Brain microvascular endothelial cell (primary cell): ENCODE results near the gene FRMD8.

ENCODE experiments used
- DNase-seq: peaks from one replicate; pipeline ENCODE4 v3.0.0-alpha.2; 2020
- H3K27ac ChIP-seq: fragments of 250-450 bp; sonication (Bioruptor Pico); 2 replicates; pipeline ENCODE4 v1.5.1; 2020; ENCODE audit warnings: mild to moderate bottlenecking, moderate library complexity
- H3K27me3 ChIP-seq: fragments of 250-450 bp; sonication (Bioruptor Pico); replicated peaks from 2 replicates; pipeline ENCODE4 v1.5.1; 2020; ENCODE audit warnings: mild to moderate bottlenecking
- H3K36me3 ChIP-seq: fragments of 250-450 bp; sonication (Bioruptor Pico); replicated peaks from 2 replicates; pipeline ENCODE4 v1.5.1; 2020; ENCODE audit warnings: mild to moderate bottlenecking
- H3K4me3 ChIP-seq: 2 replicates; pipeline ENCODE4 v1.5.1; 2011; ENCODE audit warnings: low read depth, mild to moderate bottlenecking, control low read depth, low read length, moderate library complexity
- CTCF ChIP-seq: IDR thresholded peaks from 2 replicates; pipeline ENCODE4 v1.5.1; 2011; ENCODE audit warnings: low read depth, mild to moderate bottlenecking, moderate library complexity, low read length, control low read depth, inconsistent platforms; ENCODE audit errors: missing control alignments
- in situ Hi-C: cut with HindIII; loops from 2 replicates; pipeline ENCODE4 v1.10.0; 2017; ENCODE audit warnings: low sequenced_read_pairs, low pct_ligation_motif_present

The FRMD8 gene

GRCh38 chr11:65401073-65401802, 14.8 kb downstream of the FRMD8 start:
- H3K36me3 ChIP-seq = peaks cover 74% of the 10 kb centered on the region
- no peak overlapping the region for H3K4me3 ChIP-seq
- no peaks in the 10 kb centered on the region for H3K27me3 ChIP-seq
- in situ Hi-C loops = no loop called here
- no peak overlapping the region for H3K27ac ChIP-seq
- TF ChIP-seq CTCF = no peak
- no peak for DNase-seq

- Histone ChIP-seq H3K27me3 (no peaks in the 10 kb centered on the region), H3K27ac (no peak overlapping the region), H3K4me3 (no peak overlapping the region), H3K36me3 (peaks cover 74% of the 10 kb centered on the region)
- in situ Hi-C loops = no loop called here
- DNase-seq = no peak
- no peak for TF ChIP-seq CTCF
Observed at GRCh38 chr11:65401803-65402248, 15.4 kb downstream of the FRMD8 start.

GRCh38 chr11:65402790-65403189, 16.4 kb downstream of the FRMD8 start:
- Histone ChIP-seq H3K4me3 (no peak overlapping the region), H3K27me3 (no peaks in the 10 kb centered on the region), H3K27ac (no peak overlapping the region), H3K36me3 (peaks cover 70% of the 10 kb centered on the region)
- TF ChIP-seq CTCF = no peak
- DNase-seq = no peak
- in situ Hi-C loops = no loop called here

- no peak for DNase-seq
- peaks cover 67% of the 10 kb centered on the region for H3K36me3 ChIP-seq
- no peak overlapping the region for H3K4me3 ChIP-seq
- no peak for TF ChIP-seq CTCF
- no peak overlapping the region for H3K27ac ChIP-seq
- no peaks in the 10 kb centered on the region for H3K27me3 ChIP-seq
- in situ Hi-C loops = no loop called here
Observed at GRCh38 chr11:65403607-65404121, 17.2 kb downstream of the FRMD8 start.

- Histone ChIP-seq H3K36me3 (peaks cover 69% of the 10 kb centered on the region), H3K4me3 (no peak overlapping the region), H3K27ac (no peak overlapping the region), H3K27me3 (no peaks in the 10 kb centered on the region)
- TF ChIP-seq CTCF = no peak
- no peak for DNase-seq
- in situ Hi-C loops = no loop called here
Observed at GRCh38 chr11:65404210-65404609, 17.8 kb downstream of the FRMD8 start.
